ENCODE results near the gene DNAJC21. TPM values are rescaled to one million over a fixed set of nuclear protein-coding genes. Genes with fewer than 3 reads are reported as not detected.

DNAJC21 gene
- total and polyA plus RNA-seq, 12 donors, result 12.8 to 52.9 (median 30.3) TPM

Other genes with a start within 250 kb of the DNAJC21 start
- gene TTC23L, start 90.4 kb upstream of the DNAJC21 start, total RNA-seq, result 1 to 10 TPM in 6 of 9 donors, under 1 TPM in 1, not detected in 2; 0.83 to 4.8 (median 3.4) TPM
- 1 to 10 TPM in 2 of 3 donors, under 1 TPM in 1; 0.40 to 4.8 (median 1.0) TPM for gene TTC23L, start 90.4 kb upstream of the DNAJC21 start, polyA plus RNA-seq
- gene RAD1, start 14.1 kb upstream of the DNAJC21 start, total RNA-seq, result 10 to 100 TPM; 10.5 to 40.9 (median 27.5) TPM
- gene RAD1, start 14.1 kb upstream of the DNAJC21 start, polyA plus RNA-seq, result 10 to 100 TPM; 12.1 to 42.2 (median 16.4) TPM
- gene BRIX1, start 13.8 kb upstream of the DNAJC21 start, total RNA-seq, result 10 to 100 TPM; 10.6 to 43.2 (median 20.2) TPM
- gene BRIX1, start 13.8 kb upstream of the DNAJC21 start, polyA plus RNA-seq, result 10 to 100 TPM; 14.9 to 55.3 (median 20.0) TPM
- gene AGXT2, start 118.4 kb downstream of the DNAJC21 start, total RNA-seq, result under 1 TPM in 1 of 9 donors, not detected in 8; 0.06 TPM
- under 1 TPM in 1 of 3 donors, not detected in 2; 0.11 TPM for gene AGXT2, start 118.4 kb downstream of the DNAJC21 start, polyA plus RNA-seq